HepG2 (cell line): ENCODE results near the gene LYSMD1. TPM values are rescaled to one million over a fixed set of nuclear protein-coding genes. Genes with fewer than 3 reads are reported as not detected.

Experiments
- ESRRA ChIP-seq: sonication (generic); formaldehyde crosslinking; IDR thresholded peaks from 2 replicates; pipeline ENCODE4 v1.5.1; 2020; ENCODE audit warnings: mild to moderate bottlenecking, low read depth, missing genetic modification reagents
- MAX ChIP-seq: IDR thresholded peaks from 2 replicates; pipeline ENCODE4 v1.6.1; 2012; ENCODE audit warnings: inconsistent platforms
- MLLT10 ChIP-seq: sonication (generic); formaldehyde crosslinking; IDR thresholded peaks from 2 replicates; pipeline ENCODE4 v1.4.0; 2020; ENCODE audit warnings: missing genetic modification reagents
- NFKBIZ ChIP-seq: IDR thresholded peaks from 2 replicates; pipeline ENCODE4 v1.6.1; 2018; ENCODE audit warnings: missing genetic modification reagents, missing compliant biosample characterization
- PAXIP1 ChIP-seq: sonication (generic); formaldehyde crosslinking; conservative IDR thresholded peaks from 2 replicates; pipeline ENCODE4 v1.4.0; 2020; ENCODE audit warnings: mild to moderate bottlenecking, missing genetic modification reagents, moderate library complexity
- RARA ChIP-seq: IDR thresholded peaks from 2 replicates; pipeline ENCODE4 v1.6.1; 2016; ENCODE audit warnings: missing genetic modification reagents, missing compliant biosample characterization
- SALL1 ChIP-seq: sonication (generic); formaldehyde crosslinking; IDR thresholded peaks from 2 replicates; pipeline ENCODE4 v1.8.0; 2022; ENCODE audit warnings: mild to moderate bottlenecking, missing genetic modification reagents
- SOX5 ChIP-seq: IDR thresholded peaks from 2 replicates; pipeline ENCODE4 v1.6.1; 2016; ENCODE audit warnings: borderline replicate concordance
- SOX6 ChIP-seq, 2 experiments: fragments of 450-650 bp in 1 of 2; sonication (generic) in 1 of 2; formaldehyde crosslinking in 1 of 2; IDR thresholded peaks; 2 replicates each; pipeline versions ENCODE4 v1.4.0 to v1.6.1; 2017 to 2020; ENCODE audit warnings: antibody characterized with exemption in 1 of 2, mild to moderate bottlenecking in 1 of 2, missing genetic modification reagents in 1 of 2
- THAP11 ChIP-seq: IDR thresholded peaks from 2 replicates; pipeline ENCODE4 v1.6.1; 2016; ENCODE audit warnings: missing biosample characterization, missing genetic modification reagents
- ZNF281 ChIP-seq: sonication (generic); formaldehyde crosslinking; IDR thresholded peaks from 2 replicates; pipeline ENCODE4 v1.4.0; 2020; ENCODE audit warnings: missing genetic modification reagents, borderline replicate concordance
- ZNF407 ChIP-seq: sonication (generic); formaldehyde crosslinking; IDR thresholded peaks from one replicate; pipeline ENCODE4 v1.5.1; 2020; ENCODE audit warnings: mild to moderate bottlenecking, missing genetic modification reagents; ENCODE audit errors: not compliant biosample characterization
- ZNF644 ChIP-seq: IDR thresholded peaks from 2 replicates; pipeline ENCODE4 v1.6.1; 2016; ENCODE audit warnings: low read depth
- polyA plus RNA-seq, 8 experiments: library from polyadenylated mRNA; depleted of rRNA in 3 of 8; stranded (reverse) in 7 of 8; unstranded in 1 of 8; fragments of >200 nt; fragmentation: Illumina TruSeq in 4 of 8; extraction: Trizol in 4 of 8; gene quantifications; 2 replicates each; pipeline versions ENCODE4 v1.2.1 to v1.2.3, GENCODE V29; 2011 to 2016; ENCODE audit warnings: low read depth in 4 of 8, missing spikeins in 1 of 8, mixed read lengths in 1 of 8; ENCODE audit not compliant: insufficient read depth in 1 of 8
- total RNA-seq, 5 experiments: library from RNA; depleted of rRNA; stranded (reverse); fragments of >200 nt; fragmentation: Illumina TruSeq; extraction: Trizol; gene quantifications; 2 replicates each; pipeline ENCODE4 v1.2.3, GENCODE V29; 2016; ENCODE audit warnings: low read depth in 1 of 5

Gene LYSMD1
- total and polyA plus RNA-seq, 2 of the 13 experiments (the other 11 are each of a cell fraction or from before 2014, with no cell fraction given) = 3.8 to 4.8 TPM

- TF ChIP-seq ZNF407 (CRISPR knock-in tag) (no peak), ZNF644 (CRISPR knock-in tag) (peak; percentile 63; the same call in 1 of the 2 replicates), ZNF281 (CRISPR knock-in tag) (peak; percentile 81; the same call in 1 of the 2 replicates), MLLT10 (CRISPR knock-in tag) (no peak), THAP11 (CRISPR knock-in tag) (0 out of 2 replicates have a peak, but pooled peaks have one; percentile 22), SOX6 (IDR thresholded peaks at IDR 0.05) (no peak), SOX6 (CRISPR knock-in tag; IDR thresholded peaks at IDR 0.05) (peak; percentile 64), NFKBIZ (CRISPR knock-in tag) (no peak), SOX5 (CRISPR knock-in tag) (peak; percentile 63; the same call in 1 of the 2 replicates), ESRRA (CRISPR knock-in tag) (peak; percentile 74), RARA (CRISPR knock-in tag) (peak; percentile 73), MAX (peak; percentile 51; the same call in 1 of the 2 replicates), PAXIP1 (CRISPR knock-in tag) (peak; percentile 57), SALL1 (CRISPR knock-in tag) (peak; percentile 58)
Measured at GRCh38 chr1:151124763-151125403, 40.8 kb downstream of the LYSMD1 start (continued).
